K562 (cell line): ENCODE data around the gene RAB6A. TPM values are rescaled to one million over a fixed set of nuclear protein-coding genes. Genes with fewer than 3 reads are reported as not detected.

Experiments
- CBX5 ChIP-seq: IDR thresholded peaks from 2 replicates; pipeline ENCODE4 v1.6.1; 2014; ENCODE audit warnings: low read depth, borderline replicate concordance
- ERF ChIP-seq: fragments of 450-650 bp; formaldehyde crosslinking; IDR thresholded peaks from 2 replicates; pipeline ENCODE4 v1.4.0; 2020; ENCODE audit warnings: mild to moderate bottlenecking, mixed read lengths
- HDAC3 ChIP-seq: fragments of 450-650 bp; IDR thresholded peaks from 2 replicates; pipeline ENCODE4 v1.6.1; 2018; ENCODE audit warnings: borderline replicate concordance, mild to moderate bottlenecking, moderate library complexity; ENCODE audit not compliant: partially characterized antibody
- HIVEP1 ChIP-seq: fragments of 250-450 bp; sonication (Bioruptor Pico); IDR thresholded peaks from 2 replicates; pipeline ENCODE4 v1.4.0; 2020; ENCODE audit warnings: mild to moderate bottlenecking
- HLTF ChIP-seq: fragments of 450-650 bp; IDR thresholded peaks from 2 replicates; pipeline ENCODE4 v1.6.1; 2016
- HOMEZ ChIP-seq: fragments of 250-450 bp; sonication (Bioruptor Pico); IDR thresholded peaks from 2 replicates; pipeline ENCODE4 v1.4.0; 2020; ENCODE audit warnings: mild to moderate bottlenecking, moderate library complexity
- IRF2 ChIP-seq: sonication (generic); formaldehyde crosslinking; IDR thresholded peaks from 2 replicates; pipeline ENCODE4 v1.8.1; 2022; ENCODE audit warnings: mild to moderate bottlenecking, missing genetic modification reagents
- JUND ChIP-seq, 2 experiments: IDR thresholded peaks; 2 replicates in 1 of 2; 3 replicates in 1 of 2; pipeline ENCODE4 v1.6.1; 2011; ENCODE audit warnings: borderline replicate concordance in 2 of 2, low read depth in 2 of 2, low read length in 2 of 2, improper control_type of control experiment in 1 of 2, missing biosample characterization in 1 of 2, missing genetic modification characterization in 1 of 2, missing genetic modification reagents in 1 of 2
- MEF2D ChIP-seq: conservative IDR thresholded peaks from 2 replicates; pipeline ENCODE4 v1.6.1; 2016; ENCODE audit warnings: low read depth, missing genetic modification characterization, missing compliant biosample characterization
- NFRKB ChIP-seq: fragments of 450-650 bp; IDR thresholded peaks from 2 replicates; pipeline ENCODE4 v1.6.1; 2016; ENCODE audit warnings: low read depth
- NRF1 ChIP-seq, 2 experiments: fragments of 450-650 bp; IDR thresholded peaks in 1 of 2; conservative IDR thresholded peaks in 1 of 2; 2 replicates each; pipeline ENCODE4 v1.6.1; 2014; ENCODE audit warnings: mild to moderate bottlenecking in 2 of 2
- POLR2H ChIP-seq: IDR thresholded peaks from 2 replicates; pipeline ENCODE4 v1.6.1; 2016; ENCODE audit warnings: missing genetic modification characterization, low read depth, mild to moderate bottlenecking, control low read depth, missing compliant biosample characterization, moderate library complexity
- PRPF4 ChIP-seq: fragments of 200-400 bp; formaldehyde crosslinking; IDR thresholded peaks from one replicate; pipeline ENCODE4 v1.6.1; 2017; ENCODE audit warnings: low read length, low read depth, mild to moderate bottlenecking; ENCODE audit not compliant: insufficient read depth, poor library complexity, severe bottlenecking
- ZFPM2 ChIP-seq: fragments of 250-450 bp; sonication (Bioruptor Pico); IDR thresholded peaks from 2 replicates; pipeline ENCODE4 v1.5.1; 2022; ENCODE audit warnings: mild to moderate bottlenecking
- polyA plus RNA-seq, 8 experiments: library from polyadenylated mRNA; depleted of rRNA in 4 of 8; stranded (reverse) in 5 of 8; unstranded in 3 of 8; fragments of >200 nt; fragmentation: Nextera tagmentation in 2 of 8; fragmentation: Illumina TruSeq in 1 of 8; extraction: Ambion mirVana in 2 of 8; extraction: Trizol in 1 of 8; gene quantifications; 2 replicates each; pipeline versions ENCODE4 v1.2.1 to v1.2.3, GENCODE V29; 2011 to 2014; ENCODE audit warnings: inconsistent platforms in 1 of 8, missing spikeins in 1 of 8
- total RNA-seq, 7 experiments: library from RNA; depleted of rRNA in 6 of 7; stranded (reverse); fragments of >200 nt in 6 of 7; fragmentation: Illumina TruSeq in 2 of 7; extraction: Trizol in 2 of 7; gene quantifications; 2 replicates each; pipeline versions ENCODE4 v1.2.1 to v1.2.3, GENCODE V29; 2011 to 2021; ENCODE audit warnings: low replicate concordance in 1 of 7
- TF ChIP-seq, protein P1 (sequence below), 2 experiments: fragments of 450-650 bp in 1 of 2; sonication (generic) in 1 of 2; formaldehyde crosslinking in 1 of 2; IDR thresholded peaks; 2 replicates each; pipeline versions ENCODE4 v1.7.1 to v1.9.0; 2016 to 2022; ENCODE audit warnings: inconsistent platforms in 1 of 2, mild to moderate bottlenecking in 1 of 2, missing genetic modification reagents in 1 of 2

The RAB6A gene
- total and polyA plus RNA-seq, 9 of the 15 experiments (the other 6 are each of a cell fraction or from before 2014, with no cell fraction given) = 14.0 to 95.3 (median 45.4) TPM

GRCh38 chr11:73784080-73784634 lies 23.3 kb upstream of the RAB6A start (continued):
- TF ChIP-seq HOMEZ (CRISPR knock-in tag) (0 out of 2 replicates have a peak, but pooled peaks have one; percentile 19), ERF (CRISPR knock-in tag) (0 out of 2 replicates have a peak, but pooled peaks have one; percentile 21), HLTF (no peak), POLR2H (no peak), JUND (IDR thresholded peaks at IDR 0.05; ENCODE audit: borderline replicate concordance, low read depth, low read length) (peak; percentile 95), JUND (tag; IDR thresholded peaks at IDR 0.05; ENCODE audit: borderline replicate concordance, low read depth, low read length) (peak; percentile 68; the same call in 2 of the 3 replicates), ZFPM2 (0 out of 2 replicates have a peak, but pooled peaks have one; percentile 45), CBX5 (no peak), HIVEP1 (CRISPR knock-in tag) (peak; percentile 68; the same call in 1 of the 2 replicates), NFRKB (peak; percentile 84), IRF2 (CRISPR knock-in tag) (no peak), MEF2D (tag) (peak; percentile 91), HDAC3 (peak; percentile 24), PRPF4 (no peak), NRF1 (conservative IDR thresholded peaks at IDR 0.05 in 1 of 2, IDR thresholded peaks at IDR 0.05 in 1 of 2) (peak in 1 of 2 experiments; percentile 13; a peak in 1 of 4 replicates)
- TF ChIP-seq, protein P1, sequence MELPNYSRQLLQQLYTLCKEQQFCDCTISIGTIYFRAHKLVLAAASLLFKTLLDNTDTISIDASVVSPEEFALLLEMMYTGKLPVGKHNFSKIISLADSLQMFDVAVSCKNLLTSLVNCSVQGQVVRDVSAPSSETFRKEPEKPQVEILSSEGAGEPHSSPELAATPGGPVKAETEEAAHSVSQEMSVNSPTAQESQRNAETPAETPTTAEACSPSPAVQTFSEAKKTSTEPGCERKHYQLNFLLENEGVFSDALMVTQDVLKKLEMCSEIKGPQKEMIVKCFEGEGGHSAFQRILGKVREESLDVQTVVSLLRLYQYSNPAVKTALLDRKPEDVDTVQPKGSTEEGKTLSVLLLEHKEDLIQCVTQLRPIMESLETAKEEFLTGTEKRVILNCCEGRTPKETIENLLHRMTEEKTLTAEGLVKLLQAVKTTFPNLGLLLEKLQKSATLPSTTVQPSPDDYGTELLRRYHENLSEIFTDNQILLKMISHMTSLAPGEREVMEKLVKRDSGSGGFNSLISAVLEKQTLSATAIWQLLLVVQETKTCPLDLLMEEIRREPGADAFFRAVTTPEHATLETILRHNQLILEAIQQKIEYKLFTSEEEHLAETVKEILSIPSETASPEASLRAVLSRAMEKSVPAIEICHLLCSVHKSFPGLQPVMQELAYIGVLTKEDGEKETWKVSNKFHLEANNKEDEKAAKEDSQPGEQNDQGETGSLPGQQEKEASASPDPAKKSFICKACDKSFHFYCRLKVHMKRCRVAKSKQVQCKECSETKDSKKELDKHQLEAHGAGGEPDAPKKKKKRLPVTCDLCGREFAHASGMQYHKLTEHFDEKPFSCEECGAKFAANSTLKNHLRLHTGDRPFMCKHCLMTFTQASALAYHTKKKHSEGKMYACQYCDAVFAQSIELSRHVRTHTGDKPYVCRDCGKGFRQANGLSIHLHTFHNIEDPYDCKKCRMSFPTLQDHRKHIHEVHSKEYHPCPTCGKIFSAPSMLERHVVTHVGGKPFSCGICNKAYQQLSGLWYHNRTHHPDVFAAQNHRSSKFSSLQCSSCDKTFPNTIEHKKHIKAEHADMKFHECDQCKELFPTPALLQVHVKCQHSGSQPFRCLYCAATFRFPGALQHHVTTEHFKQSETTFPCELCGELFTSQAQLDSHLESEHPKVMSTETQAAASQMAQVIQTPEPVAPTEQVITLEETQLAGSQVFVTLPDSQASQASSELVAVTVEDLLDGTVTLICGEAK (IDR thresholded peaks at IDR 0.05) = peak; percentile 14; the same call in 1 of the 2 replicates
- TF ChIP-seq, protein P1 (CRISPR knock-in tag; IDR thresholded peaks at IDR 0.05) = no peak
